ENCODE results near the gene CD70. TPM values are rescaled to one million over a fixed set of nuclear protein-coding genes. Genes with fewer than 3 reads are reported as not detected.
"Not testable (repeated sequence)": the region's sequence is repeated elsewhere in the genome, so short reads cannot be mapped to it uniquely, and the experiment has no call there.

CD70 gene
- total and polyA plus RNA-seq, 2 donors (not counting 3 experiments of a cell fraction or from before 2014, with no cell fraction given): not detected

GRCh38 chr19:6606276-6607070, 15.5 kb upstream of the CD70 start:
- H2AFZ ChIP-seq (ENCODE audit: low read depth, low read length); FAIRE-seq; H4K20me1 ChIP-seq (replicated peaks; ENCODE audit: control insufficient read depth, extremely low read depth, insufficient read depth, low read length); intact Hi-C loops (cut with micrococcal nuclease); H3K36me3 ChIP-seq (ENCODE audit: control insufficient read depth in 2 of 2, extremely low read depth in 1 of 2, insufficient read depth in 2 of 2, low read length in 2 of 2); H3K4me3 ChIP-seq (replicated peaks in 1 of 3; ENCODE audit: insufficient read depth in 1 of 3, low read depth in 1 of 3, low read length in 3 of 3); POLR2A ChIA-PET; H3K79me2 ChIP-seq (ENCODE audit: control insufficient read depth, insufficient read depth, low read length); H3K9ac ChIP-seq (replicated peaks; ENCODE audit: extremely low read depth, insufficient read depth, low read length); H3K4me2 ChIP-seq (ENCODE audit: insufficient read depth, low read length); H3K9me1 ChIP-seq (replicated peaks; ENCODE audit: control insufficient read depth, extremely low read depth, insufficient read depth, low read length); BruUV-seq (replicated peaks); dilution Hi-C loops (cut with MboI; ENCODE audit: extremely low pct_ligation_motif_present, low sequenced_read_pairs); H3K27ac ChIP-seq (ENCODE audit: insufficient read depth, low read depth, low read length); DNase-seq (ENCODE audit: low read depth, low spot score); H3K27me3 ChIP-seq (ENCODE audit: control insufficient read depth in 2 of 2, insufficient read depth in 2 of 2, low read length in 2 of 2); H3K9me3 ChIP-seq (replicated peaks; ENCODE audit: control insufficient read depth, insufficient read depth, low read length): not testable (repeated sequence)
- H3K4me1 ChIP-seq (ENCODE audit: control insufficient read depth, extremely low read depth, insufficient read depth, low read length): peaks cover 11% of the 10 kb centered on the region
- CTCF ChIA-PET: interaction anchor here (1.1 kb wide), 1 partner anchor 12 kb away, joined by 4 read pairs; no protein-coding TSS in a partner anchor

DNA sequence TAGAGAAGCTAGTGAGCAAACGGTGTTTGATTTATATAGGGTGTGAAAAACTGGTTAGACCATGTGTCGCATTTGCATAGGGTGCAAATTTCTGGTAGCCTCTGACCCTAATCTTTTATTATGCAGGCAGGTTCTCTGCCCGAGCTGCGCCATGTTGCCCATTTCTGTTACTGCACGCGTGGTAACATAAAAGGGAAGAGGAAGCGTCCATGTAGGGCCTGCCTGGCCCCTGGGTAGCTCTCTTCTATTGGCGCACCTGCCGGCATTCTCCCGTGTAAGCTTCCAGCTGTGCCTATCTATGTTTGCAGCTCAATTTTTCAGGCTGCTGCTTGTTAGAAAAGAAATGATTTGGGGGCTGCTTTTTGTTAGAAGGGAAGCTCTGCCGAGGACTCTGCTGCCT, 14.0 kb upstream of the CD70 start:
- Histone ChIP-seq H3K9me1 (replicated peaks; ENCODE audit: control insufficient read depth, extremely low read depth, insufficient read depth, low read length) (no peaks in the 10 kb centered on the region), H3K9ac (replicated peaks; ENCODE audit: extremely low read depth, insufficient read depth, low read length) (no peak overlapping the region), H2AFZ (ENCODE audit: low read depth, low read length) (no peak overlapping the region), H3K27me3 (ENCODE audit: control insufficient read depth in 2 of 2, insufficient read depth in 2 of 2, low read length in 2 of 2) (no peaks in the 10 kb centered on the region), H3K36me3 (ENCODE audit: control insufficient read depth in 2 of 2, extremely low read depth in 1 of 2, insufficient read depth in 2 of 2, low read length in 2 of 2) (no peaks in the 10 kb centered on the region), H4K20me1 (replicated peaks; ENCODE audit: control insufficient read depth, extremely low read depth, insufficient read depth, low read length) (no peaks in the 10 kb centered on the region), H3K9me3 (replicated peaks; ENCODE audit: control insufficient read depth, insufficient read depth, low read length) (no peaks in the 10 kb centered on the region), H3K4me2 (ENCODE audit: insufficient read depth, low read length) (no peak overlapping the region), H3K27ac (ENCODE audit: insufficient read depth, low read depth, low read length) (no peak overlapping the region), H3K4me3 (replicated peaks in 1 of 3; ENCODE audit: insufficient read depth in 1 of 3, low read depth in 1 of 3, low read length in 3 of 3) (no peak overlapping the region), H3K4me1 (ENCODE audit: control insufficient read depth, extremely low read depth, insufficient read depth, low read length) (no peaks in the 10 kb centered on the region), H3K79me2 (ENCODE audit: control insufficient read depth, insufficient read depth, low read length) (no peaks in the 10 kb centered on the region)
- intact Hi-C loops (cut with micrococcal nuclease): loop anchor here (2.0 kb wide), 1 partner anchor 76 kb away; no protein-coding TSS in a partner anchor
- ChIA-PET CTCF (interaction anchor here (1.0 kb wide), 1 partner anchor 88 kb away, joined by 4 read pairs; no protein-coding TSS in a partner anchor), POLR2A (interaction anchor here (0.6 kb wide), 1 partner anchor 51 kb away, joined by 3 read pairs; no protein-coding TSS in a partner anchor)
- no TSS peak for BruUV-seq (replicated peaks)
- FAIRE-seq (no peak), DNase-seq (ENCODE audit: low read depth, low spot score) (no peak)
- dilution Hi-C loops (cut with MboI; ENCODE audit: extremely low pct_ligation_motif_present, low sequenced_read_pairs): no loop called here
- TF ChIP-seq GATA2 (IDR thresholded peaks at IDR 0.05; ENCODE audit: insufficient read depth, insufficient read length, low read depth, low read length) (no peak), POLR2A (IDR thresholded peaks at IDR 0.05; ENCODE audit: low read depth, low read length) (no peak), CTCF (IDR thresholded peaks at IDR 0.05; ENCODE audit: extremely low read depth in 1 of 2, insufficient read depth in 1 of 2, low read depth in 1 of 2, low read length in 2 of 2) (no peak), POLR2AphosphoS5 (IDR thresholded peaks at IDR 0.05; ENCODE audit: insufficient read depth, low read depth, low read length) (no peak), FOS (IDR thresholded peaks at IDR 0.05; ENCODE audit: borderline replicate concordance, insufficient read depth, low read length) (no peak), JUN (IDR thresholded peaks at IDR 0.05; ENCODE audit: borderline replicate concordance, insufficient read depth, insufficient read length, low read depth) (no peak), EZH2 (IDR thresholded peaks at IDR 0.05; ENCODE audit: borderline replicate concordance, low read depth, low read length, severe bottlenecking) (no peak), MYC (IDR thresholded peaks at IDR 0.05; ENCODE audit: low read depth, low read length) (no peak)
- TF ChIP-seq, protein P1, sequence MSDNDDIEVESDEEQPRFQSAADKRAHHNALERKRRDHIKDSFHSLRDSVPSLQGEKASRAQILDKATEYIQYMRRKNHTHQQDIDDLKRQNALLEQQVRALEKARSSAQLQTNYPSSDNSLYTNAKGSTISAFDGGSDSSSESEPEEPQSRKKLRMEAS (IDR thresholded peaks at IDR 0.05; ENCODE audit: insufficient read depth, insufficient read length): no peak
